NB4 (cell line): ENCODE results near the gene TMEM178B.

Experiments
- DNase-seq: peaks from one replicate; pipeline ENCODE4 v3.0.0; 2010; ENCODE audit warnings: low read depth
- H3K4me3 ChIP-seq: one replicate; pipeline ENCODE4 v1.5.1; 2011; ENCODE audit warnings: mild to moderate bottlenecking, low read depth, low read length, moderate library complexity
- CTCF ChIP-seq: IDR thresholded peaks from one replicate; pipeline ENCODE4 v1.5.1; 2012; ENCODE audit warnings: low read depth, low read length
- MAX ChIP-seq: IDR thresholded peaks from 2 replicates; pipeline ENCODE4 v1.6.1; 2011; ENCODE audit warnings: low read depth, low read length
- MYC ChIP-seq: IDR thresholded peaks from 2 replicates; pipeline ENCODE4 v1.6.1; 2011; ENCODE audit warnings: low read depth, low read length
- POLR2A ChIP-seq: IDR thresholded peaks from 2 replicates; pipeline ENCODE4 v1.6.1; 2011; ENCODE audit warnings: mild to moderate bottlenecking; ENCODE audit not compliant: insufficient read length; ENCODE audit errors: extremely low read depth

Gene TMEM178B

GRCh38 chr7:141291541-141291940 is 217.7 kb downstream of the TMEM178B start:
- DNase-seq, result peak; percentile 57
- H3K4me3 ChIP-seq, result peak overlapping the region; percentile 48
- TF ChIP-seq MYC (no peak), POLR2A (no peak), MAX (no peak), CTCF (no peak)

GRCh38 chr7:141294143-141294829 is 220.4 kb downstream of the TMEM178B start:
- DNase-seq, result no peak
- no peak for TF ChIP-seq MAX
- TF ChIP-seq MYC, result no peak
- TF ChIP-seq POLR2A, result no peak
- no peak for TF ChIP-seq CTCF
- no peak overlapping the region for H3K4me3 ChIP-seq

GRCh38 chr7:141295367-141295895 is 221.6 kb downstream of the TMEM178B start:
- H3K4me3 ChIP-seq, result no peak overlapping the region
- DNase-seq, result no peak
- no peak for TF ChIP-seq MYC
- no peak for TF ChIP-seq POLR2A
- no peak for TF ChIP-seq MAX
- no peak for TF ChIP-seq CTCF

GRCh38 chr7:141300816-141301215 is 227.0 kb downstream of the TMEM178B start:
- no peak for DNase-seq
- TF ChIP-seq MAX (no peak), CTCF (no peak), POLR2A (no peak), MYC (no peak)
- H3K4me3 ChIP-seq, result no peak overlapping the region

- H3K4me3 ChIP-seq, result no peak overlapping the region
- TF ChIP-seq MYC (no peak), MAX (no peak), POLR2A (no peak), CTCF (no peak)
- no peak for DNase-seq
Observed at GRCh38 chr7:141301544-141301943, 227.7 kb downstream of the TMEM178B start.
